Measurements from ENCODE around the gene CAMSAP1. TPM values are rescaled to one million over a fixed set of nuclear protein-coding genes. Genes with fewer than 3 reads are reported as not detected.
A peak's percentile ranks its signal among the peaks of the same experiment; 100 is the strongest.

Gene CAMSAP1
- polyA plus RNA-seq, 1 donor: 9.8 TPM

DNA sequence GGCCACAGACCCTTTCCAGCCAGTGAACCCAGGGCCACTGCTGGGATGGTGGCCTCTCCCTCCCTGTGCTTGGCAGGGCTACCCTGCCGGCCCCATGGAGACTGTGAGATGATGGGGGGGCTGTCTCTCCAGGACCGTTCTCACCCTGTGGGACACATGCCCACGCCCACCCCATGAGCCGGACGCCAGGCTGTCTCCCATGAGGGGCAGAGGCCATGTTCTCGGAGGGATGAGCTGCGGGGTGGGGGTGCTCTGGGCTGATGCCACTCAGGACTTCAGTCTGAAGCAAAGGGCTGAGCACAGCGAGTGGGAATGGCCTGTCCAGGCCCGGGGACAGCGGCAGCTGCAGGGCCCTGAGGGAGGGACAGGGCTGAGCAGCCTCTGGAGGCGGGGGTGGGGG, 116.5 kb downstream of the CAMSAP1 start:
- H3K27me3 ChIP-seq (ENCODE audit: control insufficient read depth, insufficient read depth, low read length): no peaks in the 10 kb centered on the region
- H3K4me1 ChIP-seq (ENCODE audit: control insufficient read depth, insufficient read depth, low read length): peaks cover 5% of the 10 kb centered on the region
- peaks cover 13% of the 10 kb centered on the region for H3K9me3 ChIP-seq (ENCODE audit: control insufficient read depth, low read depth, low read length)
- no peak for DNase-seq
- no peak overlapping the region for H3K27ac ChIP-seq (ENCODE audit: low read length)
- no peaks in the 10 kb centered on the region for H3K36me3 ChIP-seq (ENCODE audit: control insufficient read depth, insufficient read depth, low read length)
- WGBS (ENCODE audit: insufficient coverage, low lambda C conversion rate): no CpG with 5 or more reads among the region's 11 CpGs
- H3K4me3 ChIP-seq (ENCODE audit: low read length): no peak overlapping the region

DNA sequence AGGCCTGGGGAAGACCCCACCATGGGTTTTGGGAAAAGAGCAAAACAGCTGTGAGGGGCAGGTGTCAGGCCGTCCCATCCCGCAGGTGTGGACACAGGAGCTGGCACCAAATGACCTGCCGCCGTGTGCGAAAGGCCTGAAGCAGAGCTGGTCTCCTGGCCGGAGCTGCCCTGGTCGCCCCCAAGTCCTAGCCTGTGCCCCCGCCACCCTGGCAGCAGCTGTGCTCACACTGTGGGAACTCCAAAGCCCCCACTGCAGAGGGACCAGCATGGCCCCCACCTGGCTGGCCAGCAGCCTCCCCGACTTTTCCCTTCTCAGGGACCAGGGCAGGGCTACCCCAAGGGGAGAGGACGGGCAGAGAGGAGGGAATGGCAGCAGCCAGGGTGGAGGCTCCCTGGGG, 117.0 kb downstream of the CAMSAP1 start:
- no peak overlapping the region for H3K27ac ChIP-seq (ENCODE audit: low read length)
- H3K9me3 ChIP-seq (ENCODE audit: control insufficient read depth, low read depth, low read length): peaks cover 13% of the 10 kb centered on the region
- no peak for DNase-seq
- peaks cover 5% of the 10 kb centered on the region for H3K4me1 ChIP-seq (ENCODE audit: control insufficient read depth, insufficient read depth, low read length)
- no peaks in the 10 kb centered on the region for H3K36me3 ChIP-seq (ENCODE audit: control insufficient read depth, insufficient read depth, low read length)
- no CpG with 5 or more reads among the region's 10 CpGs for WGBS (ENCODE audit: insufficient coverage, low lambda C conversion rate)
- no peak overlapping the region for H3K4me3 ChIP-seq (ENCODE audit: low read length)
- H3K27me3 ChIP-seq (ENCODE audit: control insufficient read depth, insufficient read depth, low read length): no peaks in the 10 kb centered on the region

DNA sequence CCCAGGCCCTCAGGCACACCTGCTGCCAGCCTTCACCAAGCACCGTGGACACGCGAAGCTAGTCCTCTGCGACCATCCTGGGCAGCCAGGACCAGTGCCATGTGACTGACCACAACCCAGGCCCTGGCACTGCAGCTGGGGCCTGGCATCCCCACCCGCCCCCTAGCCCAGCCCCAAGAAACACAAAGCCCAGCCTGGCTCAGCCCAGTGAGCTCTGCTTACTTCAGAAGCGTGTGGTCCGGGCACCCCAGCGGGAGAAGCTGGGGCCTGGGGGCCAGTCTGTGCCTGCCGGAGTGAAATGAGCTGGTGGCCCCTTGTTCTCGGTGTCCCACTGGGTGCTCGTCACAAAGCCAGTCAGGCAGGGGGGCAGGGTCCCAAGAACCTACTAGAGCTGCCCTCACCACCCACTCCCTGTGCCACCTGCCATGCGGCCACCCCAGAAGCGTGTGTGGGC, 117.5 kb downstream of the CAMSAP1 start:
- no peak for DNase-seq
- Histone ChIP-seq H3K4me1 (ENCODE audit: control insufficient read depth, insufficient read depth, low read length) (peaks cover 5% of the 10 kb centered on the region), H3K36me3 (ENCODE audit: control insufficient read depth, insufficient read depth, low read length) (no peaks in the 10 kb centered on the region), H3K9me3 (ENCODE audit: control insufficient read depth, low read depth, low read length) (peaks cover 13% of the 10 kb centered on the region), H3K27me3 (ENCODE audit: control insufficient read depth, insufficient read depth, low read length) (no peaks in the 10 kb centered on the region), H3K27ac (ENCODE audit: low read length) (no peak overlapping the region), H3K4me3 (ENCODE audit: low read length) (no peak overlapping the region)
- no CpG with 5 or more reads among the region's 13 CpGs for WGBS (ENCODE audit: insufficient coverage, low lambda C conversion rate)

DNA sequence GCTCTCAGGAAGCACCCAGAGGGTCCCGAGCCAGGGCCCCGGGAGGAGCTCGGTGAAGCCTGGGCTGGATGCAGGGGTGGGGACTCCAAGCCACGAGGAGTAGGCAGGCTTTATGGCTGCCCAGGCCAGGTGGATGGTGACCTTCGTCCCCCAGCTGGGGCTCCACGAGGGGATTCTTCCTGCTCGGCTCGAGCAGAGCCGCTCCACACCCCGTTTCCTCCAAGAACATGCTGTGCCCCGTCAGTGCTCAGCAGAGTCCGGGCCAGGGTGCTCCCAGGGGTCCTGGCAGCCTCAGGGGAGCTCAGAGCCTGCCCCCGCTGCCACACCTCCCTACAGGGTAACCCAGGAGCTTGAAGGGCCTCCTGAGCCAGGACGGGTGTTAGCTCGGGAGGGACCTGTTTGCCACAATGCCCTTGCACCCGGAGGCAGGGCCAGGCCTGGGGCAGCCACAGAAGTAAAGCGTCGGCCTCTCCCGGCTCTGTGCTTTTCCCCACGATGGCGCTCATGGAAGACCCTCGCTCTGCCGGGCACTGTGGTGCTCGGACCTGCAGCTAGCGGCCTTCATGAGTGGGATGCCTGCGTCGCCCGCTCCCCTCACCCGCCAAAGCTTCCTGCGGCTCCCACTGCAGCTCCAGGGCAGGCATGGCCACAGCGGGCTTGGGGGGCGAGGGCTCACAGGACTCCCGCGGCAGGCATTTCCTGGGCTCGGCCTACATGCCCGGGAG, 118.6 kb downstream of the CAMSAP1 start:
- Histone ChIP-seq H3K4me1 (ENCODE audit: control insufficient read depth, insufficient read depth, low read length) (peaks cover 5% of the 10 kb centered on the region), H3K4me3 (ENCODE audit: low read length) (no peak overlapping the region), H3K27me3 (ENCODE audit: control insufficient read depth, insufficient read depth, low read length) (no peaks in the 10 kb centered on the region), H3K9me3 (ENCODE audit: control insufficient read depth, low read depth, low read length) (peaks cover 13% of the 10 kb centered on the region), H3K27ac (ENCODE audit: low read length) (no peak overlapping the region), H3K36me3 (ENCODE audit: control insufficient read depth, insufficient read depth, low read length) (no peaks in the 10 kb centered on the region)
- no CpG with 5 or more reads among the region's 36 CpGs for WGBS (ENCODE audit: insufficient coverage, low lambda C conversion rate)
- peak; percentile 42 to 87 for DNase-seq

DNA sequence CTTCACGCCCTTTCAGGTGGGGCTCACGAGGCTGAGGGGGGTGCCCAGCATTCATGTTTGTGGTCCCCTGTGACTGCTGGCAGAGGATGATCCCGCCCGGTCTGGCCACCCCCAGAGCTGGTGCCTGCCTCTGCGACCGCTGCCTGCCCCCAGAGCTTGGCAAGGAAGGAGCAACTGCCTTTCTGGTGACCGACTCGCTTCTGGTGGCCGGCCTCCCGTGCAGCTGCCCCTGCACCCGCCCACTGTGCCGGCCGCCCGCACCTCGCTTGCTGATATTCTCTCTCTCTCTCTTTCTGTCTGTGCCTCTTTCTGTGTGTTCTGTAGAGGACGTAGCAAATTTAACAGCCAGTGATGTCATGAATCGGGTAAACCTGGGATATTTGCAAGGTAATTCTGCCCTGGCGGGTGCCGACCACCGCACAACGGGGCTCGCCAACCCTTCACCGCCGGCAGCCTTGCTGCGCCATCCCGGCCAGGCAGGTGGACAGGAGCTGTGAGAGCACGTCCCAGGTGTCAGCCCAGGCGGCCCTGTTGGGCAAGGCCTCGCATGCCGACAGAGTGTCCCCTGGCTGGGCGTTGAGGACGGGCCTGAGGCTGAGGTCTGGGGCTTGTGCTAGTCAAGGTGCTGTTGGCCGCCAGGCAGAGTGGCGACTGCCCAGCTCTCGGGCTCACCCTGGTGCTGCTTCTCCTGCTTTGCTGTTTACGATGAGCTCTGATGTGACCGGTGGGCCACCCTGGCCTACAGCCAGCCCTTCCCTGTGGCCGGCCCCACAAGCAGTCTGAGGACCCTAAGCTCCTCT, 119.4 kb downstream of the CAMSAP1 start:
- Histone ChIP-seq H3K9me3 (ENCODE audit: control insufficient read depth, low read depth, low read length) (peaks cover 13% of the 10 kb centered on the region), H3K4me1 (ENCODE audit: control insufficient read depth, insufficient read depth, low read length) (peaks cover 5% of the 10 kb centered on the region), H3K27me3 (ENCODE audit: control insufficient read depth, insufficient read depth, low read length) (no peaks in the 10 kb centered on the region), H3K4me3 (ENCODE audit: low read length) (no peak overlapping the region), H3K27ac (ENCODE audit: low read length) (no peak overlapping the region), H3K36me3 (ENCODE audit: control insufficient read depth, insufficient read depth, low read length) (no peaks in the 10 kb centered on the region)
- DNase-seq: no peak
- no CpG with 5 or more reads among the region's 38 CpGs for WGBS (ENCODE audit: insufficient coverage, low lambda C conversion rate)

DNA sequence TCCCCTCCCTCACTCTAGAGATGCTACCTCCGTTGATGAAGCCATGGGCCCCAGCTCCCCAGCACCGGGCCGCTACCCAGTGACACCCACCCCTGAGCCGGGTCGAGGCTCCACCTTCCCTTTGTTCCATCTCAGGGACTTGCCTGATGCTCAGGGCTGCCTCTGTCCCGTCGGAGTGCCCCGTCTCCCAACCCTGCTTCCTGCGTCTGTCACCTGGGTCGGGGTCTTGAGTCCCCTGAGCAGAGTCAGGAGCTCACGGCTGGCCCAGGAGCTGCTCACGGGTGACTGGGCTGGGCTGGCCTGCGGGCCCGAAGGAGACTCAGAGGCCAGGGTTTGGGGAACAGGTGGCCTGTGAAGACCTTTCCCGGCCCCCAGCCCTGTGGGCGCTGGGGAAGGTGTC, 120.0 kb downstream of the CAMSAP1 start:
- Histone ChIP-seq H3K36me3 (ENCODE audit: control insufficient read depth, insufficient read depth, low read length) (no peaks in the 10 kb centered on the region), H3K27me3 (ENCODE audit: control insufficient read depth, insufficient read depth, low read length) (no peaks in the 10 kb centered on the region), H3K9me3 (ENCODE audit: control insufficient read depth, low read depth, low read length) (peaks cover 13% of the 10 kb centered on the region), H3K4me3 (ENCODE audit: low read length) (no peak overlapping the region), H3K4me1 (ENCODE audit: control insufficient read depth, insufficient read depth, low read length) (peaks cover 5% of the 10 kb centered on the region), H3K27ac (ENCODE audit: low read length) (no peak overlapping the region)
- no peak for DNase-seq
- no CpG with 5 or more reads among the region's 16 CpGs for WGBS (ENCODE audit: insufficient coverage, low lambda C conversion rate)

DNA sequence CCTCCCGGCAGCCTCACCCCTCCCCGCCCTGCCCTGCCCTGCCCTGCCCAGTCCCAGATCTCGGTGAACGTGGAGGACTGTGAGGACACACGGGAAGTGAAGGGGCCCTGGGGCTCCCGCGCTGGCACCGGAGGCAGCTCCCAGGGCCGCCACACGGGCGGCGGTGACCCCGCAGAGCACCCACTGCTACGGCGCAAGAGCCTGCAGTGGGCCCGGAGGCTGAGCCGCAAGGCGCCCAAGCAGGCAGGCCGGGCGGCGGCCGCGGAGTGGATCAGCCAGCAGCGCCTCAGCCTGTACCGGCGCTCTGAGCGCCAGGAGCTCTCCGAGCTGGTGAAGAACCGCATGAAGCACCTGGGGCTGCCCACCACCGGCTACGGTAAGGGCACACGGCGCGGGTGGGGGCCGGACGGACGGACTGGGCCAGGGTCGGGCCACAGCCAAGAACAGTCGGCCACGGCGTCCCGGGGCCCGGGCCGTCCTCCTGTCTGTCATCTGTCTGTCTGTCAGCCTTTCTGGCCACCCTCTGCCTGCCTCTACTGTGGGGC, 121.1 kb downstream of the CAMSAP1 start:
- Histone ChIP-seq H3K4me1 (ENCODE audit: control insufficient read depth, insufficient read depth, low read length) (peaks cover 5% of the 10 kb centered on the region), H3K9me3 (ENCODE audit: control insufficient read depth, low read depth, low read length) (peaks cover 13% of the 10 kb centered on the region), H3K27me3 (ENCODE audit: control insufficient read depth, insufficient read depth, low read length) (no peaks in the 10 kb centered on the region), H3K4me3 (ENCODE audit: low read length) (no peak overlapping the region), H3K36me3 (ENCODE audit: control insufficient read depth, insufficient read depth, low read length) (no peaks in the 10 kb centered on the region), H3K27ac (ENCODE audit: low read length) (no peak overlapping the region)
- no peak for DNase-seq
- WGBS (ENCODE audit: insufficient coverage, low lambda C conversion rate): no CpG with 5 or more reads among the region's 44 CpGs

DNA sequence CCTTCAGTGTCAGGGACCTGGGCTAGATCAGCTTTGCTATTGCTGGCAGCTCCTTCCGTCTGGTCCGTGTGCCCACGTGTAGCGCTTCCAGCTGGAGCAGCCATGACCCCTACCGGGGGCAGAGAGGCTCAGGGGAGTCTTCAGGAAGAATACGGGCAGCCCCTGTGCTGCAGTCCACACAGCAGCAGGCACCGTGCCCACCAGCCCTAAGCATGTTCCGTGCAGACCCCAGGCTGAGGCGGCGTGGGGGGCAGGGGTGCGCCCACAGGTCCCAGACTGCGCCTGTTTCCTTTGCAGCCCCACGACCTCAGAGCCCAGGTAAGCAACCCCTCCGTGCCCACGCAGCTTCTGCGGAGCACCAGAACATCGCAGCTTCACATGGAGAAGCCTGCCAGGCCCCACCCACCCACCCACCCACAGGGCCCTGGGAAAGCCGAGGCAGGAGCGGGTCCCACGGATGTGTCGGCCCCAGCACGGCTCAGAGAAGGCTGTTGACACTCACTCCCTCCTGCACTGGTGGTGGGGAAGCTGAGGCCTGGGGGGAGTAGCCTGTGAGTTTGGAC, 122.3 kb downstream of the CAMSAP1 start:
- H3K4me1 ChIP-seq (ENCODE audit: control insufficient read depth, insufficient read depth, low read length): peaks cover 5% of the 10 kb centered on the region
- DNase-seq: no peak
- H3K9me3 ChIP-seq (ENCODE audit: control insufficient read depth, low read depth, low read length): peaks cover 13% of the 10 kb centered on the region
- H3K36me3 ChIP-seq (ENCODE audit: control insufficient read depth, insufficient read depth, low read length): no peaks in the 10 kb centered on the region
- H3K27ac ChIP-seq (ENCODE audit: low read length): no peak overlapping the region
- no peak overlapping the region for H3K4me3 ChIP-seq (ENCODE audit: low read length)
- no CpG with 5 or more reads among the region's 22 CpGs for WGBS (ENCODE audit: insufficient coverage, low lambda C conversion rate)
- no peaks in the 10 kb centered on the region for H3K27me3 ChIP-seq (ENCODE audit: control insufficient read depth, insufficient read depth, low read length)

DNA sequence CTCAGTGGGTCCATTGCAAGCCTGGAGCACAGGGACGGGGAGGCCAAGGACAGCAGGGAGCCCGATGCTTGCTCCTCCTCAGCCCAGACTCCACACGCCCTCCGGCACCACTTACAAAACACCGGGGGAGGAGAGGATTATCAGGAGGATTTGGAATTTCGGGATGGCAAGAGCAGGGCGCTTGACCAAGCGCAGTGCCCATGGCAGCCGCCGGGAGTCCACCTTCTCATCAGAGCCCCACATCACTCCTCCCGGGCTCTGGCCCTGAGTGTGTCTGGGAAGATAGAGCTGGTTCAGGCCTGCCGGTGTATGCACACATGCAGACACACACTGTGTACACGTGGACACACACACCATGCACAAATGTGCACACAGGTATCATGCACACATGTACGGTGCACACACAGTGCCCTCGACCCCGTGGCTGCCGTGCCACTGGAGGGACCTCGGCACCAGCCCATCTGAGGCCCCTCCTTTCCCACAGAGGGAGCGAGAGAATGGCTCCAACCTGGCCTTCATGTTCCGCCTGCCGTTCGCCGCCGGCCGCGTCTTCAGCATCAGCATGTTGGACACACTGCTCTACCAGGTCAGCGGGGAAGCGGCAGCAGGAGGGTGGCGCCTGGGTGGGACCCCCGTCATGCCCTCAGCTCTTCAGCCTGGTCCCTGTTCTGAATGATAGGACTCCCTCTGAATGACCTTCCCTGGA, 123.7 kb downstream of the CAMSAP1 start:
- H3K27ac ChIP-seq (ENCODE audit: low read length): no peak overlapping the region
- no CpG with 5 or more reads among the region's 30 CpGs for WGBS (ENCODE audit: insufficient coverage, low lambda C conversion rate)
- no peak for DNase-seq
- no peaks in the 10 kb centered on the region for H3K36me3 ChIP-seq (ENCODE audit: control insufficient read depth, insufficient read depth, low read length)
- H3K4me1 ChIP-seq (ENCODE audit: control insufficient read depth, insufficient read depth, low read length): peaks cover 3% of the 10 kb centered on the region
- H3K4me3 ChIP-seq (ENCODE audit: low read length): no peak overlapping the region
- no peaks in the 10 kb centered on the region for H3K27me3 ChIP-seq (ENCODE audit: control insufficient read depth, insufficient read depth, low read length)
- H3K9me3 ChIP-seq (ENCODE audit: control insufficient read depth, low read depth, low read length): peaks cover 7% of the 10 kb centered on the region

DNA sequence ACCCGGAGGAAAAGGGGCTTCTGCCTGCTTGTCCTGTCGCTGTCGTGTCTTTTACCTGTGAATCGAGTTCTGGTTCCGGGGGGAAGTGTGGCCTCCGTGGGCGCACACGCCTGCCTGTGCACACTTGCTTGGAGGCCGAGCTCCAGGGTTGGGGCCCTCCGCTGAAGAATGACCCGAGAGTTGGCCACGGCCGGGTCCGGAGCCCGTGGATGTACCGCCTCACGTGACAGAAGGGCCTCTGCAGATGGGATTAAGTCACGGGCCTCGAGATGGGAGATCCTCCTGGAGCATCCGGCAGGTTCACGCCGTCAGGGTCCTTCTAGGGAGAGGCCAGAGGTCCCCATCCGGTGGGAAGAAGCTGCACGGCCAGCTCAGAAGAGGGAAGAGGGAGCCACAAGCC, 124.4 kb downstream of the CAMSAP1 start:
- no peaks in the 10 kb centered on the region for H3K27me3 ChIP-seq (ENCODE audit: control insufficient read depth, insufficient read depth, low read length)
- peaks cover 3% of the 10 kb centered on the region for H3K9me3 ChIP-seq (ENCODE audit: control insufficient read depth, low read depth, low read length)
- H3K4me1 ChIP-seq (ENCODE audit: control insufficient read depth, insufficient read depth, low read length): no peaks in the 10 kb centered on the region
- no peaks in the 10 kb centered on the region for H3K36me3 ChIP-seq (ENCODE audit: control insufficient read depth, insufficient read depth, low read length)
- WGBS (ENCODE audit: insufficient coverage, low lambda C conversion rate): 90% methylated on average over 2 of the region's 24 CpGs
- DNase-seq: no peak
- no peak overlapping the region for H3K4me3 ChIP-seq (ENCODE audit: low read length)
- H3K27ac ChIP-seq (ENCODE audit: low read length): no peak overlapping the region

All from large intestine (tissue), 3 donors.